BE2C (cell line): ENCODE data around the gene CPA4.

Source experiments
- DNase-seq: peaks from one replicate; pipeline ENCODE4 v3.0.0-alpha.2; 2020
- H3K27me3 ChIP-seq: fragments of 250-450 bp; sonication (Bioruptor Pico); 2 replicates; pipeline ENCODE4 v1.5.1; 2020; ENCODE audit warnings: mild to moderate bottlenecking
- H3K36me3 ChIP-seq: fragments of 250-450 bp; sonication (Bioruptor Pico); 2 replicates; pipeline ENCODE4 v1.5.1; 2020; ENCODE audit warnings: mild to moderate bottlenecking
- H3K4me1 ChIP-seq: fragments of 250-450 bp; sonication (Bioruptor Pico); 2 replicates; pipeline ENCODE4 v1.5.1; 2020
- H3K4me3 ChIP-seq: 2 replicates; pipeline ENCODE4 v1.5.1; 2011; ENCODE audit warnings: low read depth, low read length
- H3K9me3 ChIP-seq: fragments of 250-450 bp; sonication (Bioruptor Pico); 2 replicates; pipeline ENCODE4 v1.5.1; 2020
- TF ChIP-seq, protein P1 (sequence below): IDR thresholded peaks from 2 replicates; pipeline ENCODE4 v1.5.1; 2012; ENCODE audit warnings: mild to moderate bottlenecking, low read depth, low read length

CPA4 gene

GRCh38 chr7:130303127-130303526 lies 10.2 kb downstream of the CPA4 start:
- no peaks in the 10 kb centered on the region for H3K27me3 ChIP-seq
- H3K4me3 ChIP-seq: no peak overlapping the region
- DNase-seq: no peak
- peaks cover 2% of the 10 kb centered on the region; the same call in 1 of the 2 replicates for H3K9me3 ChIP-seq
- TF ChIP-seq, protein P1, sequence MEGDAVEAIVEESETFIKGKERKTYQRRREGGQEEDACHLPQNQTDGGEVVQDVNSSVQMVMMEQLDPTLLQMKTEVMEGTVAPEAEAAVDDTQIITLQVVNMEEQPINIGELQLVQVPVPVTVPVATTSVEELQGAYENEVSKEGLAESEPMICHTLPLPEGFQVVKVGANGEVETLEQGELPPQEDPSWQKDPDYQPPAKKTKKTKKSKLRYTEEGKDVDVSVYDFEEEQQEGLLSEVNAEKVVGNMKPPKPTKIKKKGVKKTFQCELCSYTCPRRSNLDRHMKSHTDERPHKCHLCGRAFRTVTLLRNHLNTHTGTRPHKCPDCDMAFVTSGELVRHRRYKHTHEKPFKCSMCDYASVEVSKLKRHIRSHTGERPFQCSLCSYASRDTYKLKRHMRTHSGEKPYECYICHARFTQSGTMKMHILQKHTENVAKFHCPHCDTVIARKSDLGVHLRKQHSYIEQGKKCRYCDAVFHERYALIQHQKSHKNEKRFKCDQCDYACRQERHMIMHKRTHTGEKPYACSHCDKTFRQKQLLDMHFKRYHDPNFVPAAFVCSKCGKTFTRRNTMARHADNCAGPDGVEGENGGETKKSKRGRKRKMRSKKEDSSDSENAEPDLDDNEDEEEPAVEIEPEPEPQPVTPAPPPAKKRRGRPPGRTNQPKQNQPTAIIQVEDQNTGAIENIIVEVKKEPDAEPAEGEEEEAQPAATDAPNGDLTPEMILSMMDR: no peak
- H3K4me1 ChIP-seq: no peaks in the 10 kb centered on the region; the same call in 1 of the 2 replicates
- H3K36me3 ChIP-seq: no peaks in the 10 kb centered on the region

DNA sequence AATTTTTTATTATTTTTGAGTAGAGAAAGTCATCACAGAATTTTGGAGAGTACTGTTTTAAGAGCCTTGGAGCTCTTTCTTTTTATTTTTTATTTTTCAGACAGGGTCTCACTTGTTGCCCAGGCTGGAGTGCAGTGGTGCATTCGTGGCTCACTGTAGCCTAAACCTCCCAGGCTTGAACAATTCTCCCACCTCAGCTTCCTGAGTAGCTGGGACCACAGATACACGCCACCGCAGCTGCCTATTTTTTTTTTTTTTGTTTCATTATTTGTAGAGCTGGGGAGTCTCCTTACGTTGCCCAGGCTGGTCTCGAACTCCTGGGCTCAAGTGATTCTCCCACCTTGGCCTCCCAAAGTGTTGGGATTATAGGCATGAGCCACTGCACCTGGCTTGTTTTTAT lies 10.6 kb downstream of the CPA4 start:
- DNase-seq: no peak
- no peaks in the 10 kb centered on the region; the same call in 1 of the 2 replicates for H3K4me1 ChIP-seq
- TF ChIP-seq, protein P1: no peak
- no peak overlapping the region for H3K4me3 ChIP-seq
- no peaks in the 10 kb centered on the region for H3K36me3 ChIP-seq
- H3K9me3 ChIP-seq: peaks cover 2% of the 10 kb centered on the region; the same call in 1 of the 2 replicates
- H3K27me3 ChIP-seq: no peaks in the 10 kb centered on the region

- no peaks in the 10 kb centered on the region for H3K27me3 ChIP-seq
- no peak for DNase-seq
- TF ChIP-seq, protein P1: no peak
- H3K9me3 ChIP-seq: peaks cover 2% of the 10 kb centered on the region; the same call in 1 of the 2 replicates
- no peak overlapping the region for H3K4me3 ChIP-seq
- H3K36me3 ChIP-seq: no peaks in the 10 kb centered on the region
- no peaks in the 10 kb centered on the region; the same call in 1 of the 2 replicates for H3K4me1 ChIP-seq
Observed at GRCh38 chr7:130303982-130304381, 11.0 kb downstream of the CPA4 start.

DNA sequence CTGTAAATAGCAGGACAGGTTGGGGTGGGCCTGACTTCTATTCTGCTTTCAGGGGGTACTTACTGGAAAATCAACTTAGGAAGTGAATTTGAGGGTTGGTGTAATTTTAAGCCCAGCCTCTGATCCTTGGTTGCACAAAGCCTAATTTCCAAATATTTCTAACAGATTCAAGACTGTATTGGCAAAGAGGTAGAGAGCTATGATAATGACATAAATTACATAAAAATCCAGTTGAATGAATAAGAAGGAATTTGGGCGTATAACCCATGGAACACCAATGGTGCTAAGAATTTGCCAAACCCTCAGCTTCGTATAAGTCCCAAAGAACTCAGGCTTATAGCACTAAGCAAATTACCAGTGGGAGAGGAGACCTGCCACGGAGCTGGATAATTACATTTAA lies 11.9 kb downstream of the CPA4 start:
- peaks cover 2% of the 10 kb centered on the region; the same call in 1 of the 2 replicates for H3K9me3 ChIP-seq
- TF ChIP-seq, protein P1: no peak
- no peak overlapping the region for H3K4me3 ChIP-seq
- H3K4me1 ChIP-seq: no peaks in the 10 kb centered on the region; the same call in 1 of the 2 replicates
- no peak for DNase-seq
- no peaks in the 10 kb centered on the region for H3K27me3 ChIP-seq
- no peaks in the 10 kb centered on the region for H3K36me3 ChIP-seq

GRCh38 chr7:130305433-130306042 lies 12.6 kb downstream of the CPA4 start:
- H3K27me3 ChIP-seq: no peaks in the 10 kb centered on the region
- TF ChIP-seq, protein P1: no peak
- no peaks in the 10 kb centered on the region for H3K36me3 ChIP-seq
- H3K9me3 ChIP-seq: peaks cover 2% of the 10 kb centered on the region; the same call in 1 of the 2 replicates
- no peaks in the 10 kb centered on the region; the same call in 1 of the 2 replicates for H3K4me1 ChIP-seq
- peak; percentile 12 for DNase-seq
- H3K4me3 ChIP-seq: 0 out of 2 replicates have a peak overlapping the region, but pooled peaks have one; percentile 5

DNA sequence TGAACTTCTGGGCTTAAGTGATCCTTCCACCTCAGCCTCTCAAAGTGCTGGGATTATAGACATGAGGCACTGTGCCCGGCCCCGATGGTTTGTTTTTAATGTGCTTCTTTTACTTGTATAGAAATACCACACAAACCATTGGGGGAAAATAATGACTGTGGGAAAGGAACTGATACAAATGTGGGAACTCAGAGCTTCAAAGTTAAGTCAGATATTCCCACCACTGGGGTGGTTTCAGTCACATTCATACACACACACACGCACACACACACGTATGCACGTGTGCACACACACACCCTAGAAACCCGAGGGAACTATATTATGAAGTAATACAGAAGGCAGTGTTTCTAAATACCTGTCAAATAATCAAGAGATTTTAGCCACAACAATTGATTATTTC lies 17.0 kb downstream of the CPA4 start:
- Histone ChIP-seq H3K4me3 (no peak overlapping the region), H3K4me1 (no peaks in the 10 kb centered on the region; the same call in 1 of the 2 replicates), H3K27me3 (no peaks in the 10 kb centered on the region), H3K36me3 (no peaks in the 10 kb centered on the region), H3K9me3 (peaks cover 2% of the 10 kb centered on the region; the same call in 1 of the 2 replicates)
- TF ChIP-seq, protein P1: no peak
- no peak for DNase-seq
